Osteoblast (primary cell): Measurements from ENCODE around the gene NEURL2. TPM values are rescaled to one million over a fixed set of nuclear protein-coding genes. Genes with fewer than 3 reads are reported as not detected.

Source experiments
- DNase-seq: peaks from one replicate; pipeline ENCODE4 v3.0.0; 2011; ENCODE audit warnings: low spot score, mixed read lengths; ENCODE audit not compliant: insufficient read length; ENCODE audit errors: missing footprints
- H2AFZ ChIP-seq: 2 replicates; pipeline ENCODE4 v1.6.0; 2011; ENCODE audit warnings: mild to moderate bottlenecking, low read length
- H3K27ac ChIP-seq: 2 replicates; pipeline ENCODE4 v1.5.1; 2011; ENCODE audit warnings: mild to moderate bottlenecking, low read depth, low read length, moderate library complexity
- H3K27me3 ChIP-seq: 2 replicates; pipeline ENCODE4 v1.6.0; 2012; ENCODE audit warnings: mild to moderate bottlenecking, control low read depth, inconsistent platforms, low read length, moderate library complexity; ENCODE audit not compliant: insufficient read depth
- H3K36me3 ChIP-seq: 2 replicates; pipeline ENCODE4 v1.5.1; 2011; ENCODE audit warnings: mild to moderate bottlenecking, low read length, control low read depth, moderate library complexity; ENCODE audit not compliant: insufficient read depth
- H3K4me1 ChIP-seq: 2 replicates; pipeline ENCODE4 v1.5.1; 2011; ENCODE audit warnings: mild to moderate bottlenecking, low read length, control low read depth, moderate library complexity; ENCODE audit not compliant: insufficient read depth
- H3K4me2 ChIP-seq: 2 replicates; pipeline ENCODE4 v1.6.0; 2011; ENCODE audit warnings: mild to moderate bottlenecking, low read length; ENCODE audit not compliant: insufficient read depth
- H3K4me3 ChIP-seq: fragments of 200-600 bp; sonication (generic); 3 replicates; pipeline ENCODE4 v1.5.1; 2012; ENCODE audit warnings: mild to moderate bottlenecking, low read length, inconsistent platforms; ENCODE audit not compliant: insufficient read depth
- H3K79me2 ChIP-seq: 2 replicates; pipeline ENCODE4 v1.6.0; 2012; ENCODE audit warnings: mild to moderate bottlenecking, low read length, control low read depth, inconsistent platforms; ENCODE audit not compliant: insufficient read depth
- H3K9me3 ChIP-seq: 2 replicates; pipeline ENCODE4 v1.5.1; 2011; ENCODE audit warnings: low read depth, low read length, control low read depth
- H4K20me1 ChIP-seq: 2 replicates; pipeline ENCODE4 v1.6.0; 2012; ENCODE audit warnings: mild to moderate bottlenecking, low read length, control low read depth; ENCODE audit not compliant: insufficient read depth
- CTCF ChIP-seq: IDR thresholded peaks from 2 replicates; pipeline ENCODE4 v1.5.1; 2011; ENCODE audit warnings: mild to moderate bottlenecking, low read depth, low read length, moderate library complexity; ENCODE audit errors: extremely low read depth
- total RNA-seq: library from RNA; depleted of rRNA; stranded (reverse); fragments of >200 nt; gene quantifications from 2 replicates; pipeline ENCODE4 v1.2.3, GENCODE V29; 2012

Gene NEURL2
- total RNA-seq, 1 donor = 4.7 TPM

DNA sequence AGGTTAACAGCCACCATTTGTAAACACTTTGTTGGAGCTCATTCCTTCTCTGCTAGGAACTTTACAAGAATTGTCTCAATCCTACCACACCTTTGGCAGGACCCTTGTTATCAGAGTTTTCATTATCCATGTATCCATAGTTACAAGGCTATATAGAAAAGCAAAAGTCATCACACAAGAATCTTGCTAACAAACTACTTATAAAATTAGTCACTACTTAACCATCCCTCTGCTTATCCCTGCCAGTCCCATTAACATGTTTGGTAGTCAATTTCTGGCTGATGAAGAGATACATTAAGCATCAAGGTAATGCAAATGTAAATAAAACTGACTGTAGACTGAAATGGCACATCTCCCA, 23.2 kb downstream of the NEURL2 start:
- peaks cover 5% of the 10 kb centered on the region for H4K20me1 ChIP-seq
- peak overlapping the region; percentile 4 for H3K4me3 ChIP-seq
- H3K27me3 ChIP-seq = no peaks in the 10 kb centered on the region
- H3K4me1 ChIP-seq = peaks cover 12% of the 10 kb centered on the region
- H3K27ac ChIP-seq = peak overlapping the region; percentile 76
- no peaks in the 10 kb centered on the region for H3K9me3 ChIP-seq
- H3K4me2 ChIP-seq = peak overlapping the region; percentile 24
- no peaks in the 10 kb centered on the region for H3K36me3 ChIP-seq
- no peak overlapping the region for H2AFZ ChIP-seq
- no peak for TF ChIP-seq CTCF
- peak; percentile 87 for DNase-seq
- H3K79me2 ChIP-seq = no peaks in the 10 kb centered on the region

- DNase-seq = no peak
Observed at GRCh38 chr20:45867136-45867818, 23.7 kb downstream of the NEURL2 start.

GRCh38 chr20:45866454-45866853, 24.6 kb downstream of the NEURL2 start:
- Histone ChIP-seq H3K9me3 (no peaks in the 10 kb centered on the region), H3K4me2 (no peak overlapping the region), H3K4me3 (no peak overlapping the region), H4K20me1 (no peaks in the 10 kb centered on the region), H3K27me3 (no peaks in the 10 kb centered on the region), H3K27ac (no peak overlapping the region), H3K79me2 (no peaks in the 10 kb centered on the region), H3K36me3 (no peaks in the 10 kb centered on the region), H2AFZ (no peak overlapping the region), H3K4me1 (peaks cover 12% of the 10 kb centered on the region)
- no peak for DNase-seq
- TF ChIP-seq CTCF = no peak

More at GRCh38 chr20:45867136-45867818, 23.7 kb downstream of the NEURL2 start:
- Histone ChIP-seq H3K4me2 (peak overlapping the region; percentile 24), H3K4me1 (peaks cover 12% of the 10 kb centered on the region), H3K79me2 (no peaks in the 10 kb centered on the region), H3K27ac (peak overlapping the region; percentile 76), H3K27me3 (no peaks in the 10 kb centered on the region), H3K4me3 (peak overlapping the region; percentile 4), H3K36me3 (no peaks in the 10 kb centered on the region), H4K20me1 (peaks cover under 1% of the 10 kb centered on the region), H3K9me3 (no peaks in the 10 kb centered on the region), H2AFZ (no peak overlapping the region)
- no peak for TF ChIP-seq CTCF

DNA sequence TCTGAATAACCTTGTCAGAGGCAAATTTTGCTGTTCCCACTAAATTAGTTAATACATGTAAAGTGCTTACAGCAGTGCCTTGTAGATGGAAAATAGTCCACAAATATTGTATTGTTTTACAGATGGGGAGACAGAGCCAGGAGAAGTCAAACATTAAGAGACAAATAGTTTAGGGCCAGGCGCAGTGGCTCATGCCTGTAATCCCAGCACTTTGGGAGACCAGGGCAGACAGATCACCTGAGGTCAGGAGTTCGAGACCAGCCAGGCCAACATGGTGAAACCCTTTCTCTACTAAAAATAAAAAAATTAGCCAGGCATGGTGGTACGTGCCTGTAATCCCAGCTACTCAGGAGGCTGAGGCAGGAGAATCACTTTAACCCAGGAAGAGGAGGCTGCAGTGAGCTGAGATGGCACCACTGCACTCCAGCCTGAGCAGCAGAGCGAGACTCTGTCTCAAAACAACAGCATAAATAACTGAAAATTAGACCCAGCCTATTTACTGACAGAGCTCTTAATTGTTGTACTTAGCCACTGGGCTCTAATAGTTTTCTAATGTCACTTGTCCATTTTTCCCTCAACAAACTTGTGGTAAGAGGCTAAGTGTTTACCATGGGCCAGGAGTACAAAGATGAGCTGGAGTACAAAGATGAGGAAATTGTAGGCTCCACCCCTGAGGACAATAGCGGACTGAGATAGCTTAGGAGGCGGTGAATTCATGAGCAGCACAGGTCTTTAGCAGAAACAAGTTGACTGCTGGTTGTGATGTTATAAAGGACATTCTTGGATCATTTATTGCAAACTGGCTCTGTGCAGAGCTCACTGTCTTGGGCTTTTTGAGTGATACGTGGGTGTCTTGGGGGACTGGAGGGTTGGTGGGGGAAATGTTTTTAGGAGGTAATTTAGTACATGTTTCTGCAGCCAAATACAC, 27.2 kb downstream of the NEURL2 start:
- Histone ChIP-seq H2AFZ (no peak overlapping the region), H3K4me1 (peaks cover 19% of the 10 kb centered on the region), H3K4me2 (no peak overlapping the region), H3K36me3 (no peaks in the 10 kb centered on the region), H3K27me3 (no peaks in the 10 kb centered on the region), H4K20me1 (no peaks in the 10 kb centered on the region), H3K4me3 (no peak overlapping the region), H3K27ac (no peak overlapping the region), H3K79me2 (no peaks in the 10 kb centered on the region), H3K9me3 (no peaks in the 10 kb centered on the region)
- TF ChIP-seq CTCF = no peak
- no peak for DNase-seq
